Dedifferentiated amniotic fluid mesenchymal stem cell (primary cell): Measurements from ENCODE around the gene BLOC1S5.
A peak's percentile ranks its signal among the peaks of the same experiment; 100 is the strongest.
"Not testable (repeated sequence)": the region's sequence is repeated elsewhere in the genome, so short reads cannot be mapped to it uniquely, and the experiment has no call there.

Experiments
- DNase-seq: peaks from one replicate; pipeline ENCODE4 v3.0.0-alpha.2; 2016; ENCODE audit errors: extremely low spot score

BLOC1S5 gene

DNA sequence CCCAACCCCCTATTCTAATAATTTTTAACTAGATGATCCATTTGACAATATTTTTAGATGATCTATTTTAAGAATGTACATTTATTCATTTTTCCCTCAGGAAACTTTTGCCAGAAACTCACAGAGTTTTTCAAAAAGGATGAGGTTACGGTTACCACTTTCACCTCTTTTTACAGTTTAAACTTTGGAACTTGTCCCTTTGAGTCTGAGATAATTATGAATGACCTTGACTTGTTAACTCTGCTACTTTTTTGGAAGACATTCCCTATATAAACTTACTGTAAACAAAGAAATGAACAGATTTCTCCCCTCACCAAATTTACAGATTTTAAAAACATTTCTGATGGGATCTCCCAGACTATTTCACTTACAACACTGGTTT, 18.4 kb upstream of the BLOC1S5 start:
- DNase-seq, result no peak

DNA sequence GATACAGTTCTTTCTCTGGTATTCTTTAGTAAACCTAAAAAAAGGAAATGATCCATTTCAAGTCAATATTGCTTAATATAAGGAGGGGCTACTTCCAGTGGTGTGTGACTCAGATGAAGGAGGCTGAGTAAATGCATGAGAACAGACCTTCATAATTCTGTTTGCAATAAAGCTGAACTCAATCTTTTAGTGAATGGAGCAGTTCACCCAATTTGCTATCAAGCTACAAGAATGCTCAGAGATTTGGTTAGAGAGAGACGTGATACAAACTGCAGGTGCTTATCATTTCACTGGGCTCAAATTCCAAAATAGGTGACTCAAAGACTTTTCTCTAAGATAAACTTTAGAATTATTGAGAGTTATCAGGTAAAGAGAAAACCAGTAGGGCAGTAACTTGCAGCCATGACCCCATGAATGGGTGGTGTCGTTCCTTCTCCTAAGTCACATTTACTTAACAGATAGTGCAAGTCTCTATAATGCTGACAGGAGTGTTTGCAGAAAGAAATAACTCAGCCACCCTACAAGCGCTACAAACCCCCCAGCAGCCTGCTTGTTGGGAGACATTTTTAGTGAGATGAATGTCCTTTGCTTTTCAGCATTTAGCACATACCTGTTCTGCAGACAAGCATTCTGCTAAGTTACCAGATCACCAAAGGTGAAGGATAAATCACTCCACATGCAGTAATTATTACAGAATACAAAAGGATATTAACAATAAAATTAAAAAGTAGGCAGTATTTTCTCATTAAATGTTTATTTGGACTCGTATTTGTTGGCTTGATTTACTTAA, 16.4 kb upstream of the BLOC1S5 start:
- peak; percentile 52 for DNase-seq

DNA sequence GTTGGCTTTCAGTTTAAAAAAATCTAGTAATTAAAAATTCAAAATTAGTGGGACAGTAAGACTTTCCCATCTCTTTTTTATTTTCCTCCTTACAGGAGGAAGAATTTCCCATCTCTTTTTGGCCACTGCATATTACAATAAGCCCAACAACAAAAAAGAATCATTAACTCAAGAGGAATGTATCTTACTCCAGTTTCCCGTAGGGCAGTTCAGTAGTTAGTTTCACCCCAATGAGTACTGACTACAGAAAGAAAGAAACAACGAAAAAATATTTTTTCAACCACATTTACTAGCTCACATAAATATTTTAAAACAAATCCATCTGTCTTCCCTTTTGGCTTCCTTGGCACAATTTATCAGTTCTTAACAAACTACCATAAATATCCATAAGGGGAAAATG, 14.9 kb upstream of the BLOC1S5 start:
- no peak for DNase-seq

DNA sequence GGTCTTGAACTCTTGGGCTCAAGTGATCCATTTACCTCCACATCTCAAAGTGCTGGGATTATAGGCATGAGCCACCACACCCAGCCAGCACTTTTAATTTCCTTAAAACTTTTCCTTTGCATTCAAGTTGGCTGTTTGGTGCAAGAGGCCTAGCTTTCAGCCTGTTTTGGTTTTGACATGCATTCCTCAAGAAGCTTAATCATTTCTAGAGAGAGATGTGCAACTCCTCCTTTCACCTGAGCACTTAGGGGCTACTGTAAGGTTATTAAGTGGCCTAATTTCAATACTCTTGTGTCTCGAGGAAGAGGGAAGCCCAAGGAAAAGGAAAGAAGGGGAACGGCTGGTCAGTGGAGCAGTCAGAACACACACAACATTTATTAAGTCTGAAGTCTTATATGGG, 13.8 kb upstream of the BLOC1S5 start:
- DNase-seq, result no peak

DNA sequence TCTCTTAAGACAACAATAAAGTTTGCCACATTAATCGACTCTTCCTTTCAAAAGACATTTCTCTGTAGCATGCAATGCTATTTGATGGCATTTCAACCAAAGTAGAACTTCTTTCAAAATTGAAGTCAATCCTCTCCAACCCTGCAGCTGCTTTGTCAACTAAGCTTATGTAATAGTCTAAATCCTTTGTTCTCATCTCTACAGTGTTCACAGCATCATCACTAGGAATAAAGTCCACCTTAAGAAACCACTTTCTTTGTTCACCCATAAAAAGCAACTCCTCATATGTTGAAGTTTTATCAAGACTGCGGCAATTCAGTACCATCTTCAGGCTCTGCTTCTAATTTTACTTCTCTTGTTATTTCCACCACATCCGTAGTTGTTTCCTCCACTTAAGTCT, 11.5 kb upstream of the BLOC1S5 start:
- DNase-seq, result no peak

DNA sequence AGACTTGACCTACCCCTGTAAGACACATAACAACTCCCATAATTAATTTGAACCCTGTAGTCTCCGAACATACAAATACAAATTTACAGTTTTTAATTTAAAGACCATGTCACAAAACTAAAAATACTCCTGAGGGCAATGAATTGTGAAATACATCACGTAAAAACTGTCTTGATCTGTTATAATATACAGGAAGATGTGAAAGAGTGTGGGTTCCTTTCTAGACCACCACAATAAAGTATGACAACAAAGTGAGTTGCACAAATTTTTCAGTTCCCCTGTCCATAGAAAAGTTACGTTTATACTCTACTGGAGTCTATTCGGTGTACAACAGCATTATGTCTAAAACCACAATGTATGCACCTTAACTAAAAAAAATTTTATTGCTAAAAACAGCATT, 11.0 kb upstream of the BLOC1S5 start:
- no peak for DNase-seq

DNA sequence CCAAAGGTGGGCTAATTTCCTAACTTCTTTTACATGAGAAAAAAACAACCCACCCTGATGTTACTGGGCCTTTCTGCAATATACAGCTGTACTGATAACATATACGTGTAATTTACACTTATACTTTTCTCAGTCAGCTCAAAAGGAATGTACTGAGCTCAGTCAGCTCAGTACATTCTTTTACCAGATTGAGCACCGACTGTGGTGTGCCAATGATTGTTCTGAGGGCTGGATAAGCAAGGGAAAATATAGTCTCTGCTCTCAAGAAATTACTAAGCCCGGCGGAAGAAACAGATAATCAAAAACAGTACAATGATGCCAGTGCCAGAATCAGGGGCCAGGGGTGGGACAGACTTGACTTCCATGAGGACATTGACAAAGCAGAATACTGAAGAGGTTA, 10.0 kb upstream of the BLOC1S5 start:
- no peak for DNase-seq

DNA sequence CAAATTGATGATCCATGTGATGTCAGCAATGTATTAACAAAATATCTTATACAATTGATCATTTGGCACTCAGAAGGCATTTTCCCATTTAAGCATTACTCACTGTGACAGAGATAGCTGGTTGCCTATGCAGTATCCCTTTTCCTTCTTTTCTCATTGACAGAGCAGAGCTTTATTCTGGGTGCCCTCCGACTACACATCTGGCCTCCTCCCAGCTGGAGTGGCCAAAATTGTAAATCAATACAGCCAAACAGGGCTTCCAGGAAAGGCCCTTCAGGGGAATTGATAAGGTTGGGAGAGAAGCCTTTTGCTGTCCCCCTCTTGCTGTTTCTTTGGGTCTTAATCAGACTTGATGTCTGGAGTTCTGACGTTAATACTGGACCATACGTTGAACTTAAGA, 9.6 kb upstream of the BLOC1S5 start:
- no peak for DNase-seq

DNA sequence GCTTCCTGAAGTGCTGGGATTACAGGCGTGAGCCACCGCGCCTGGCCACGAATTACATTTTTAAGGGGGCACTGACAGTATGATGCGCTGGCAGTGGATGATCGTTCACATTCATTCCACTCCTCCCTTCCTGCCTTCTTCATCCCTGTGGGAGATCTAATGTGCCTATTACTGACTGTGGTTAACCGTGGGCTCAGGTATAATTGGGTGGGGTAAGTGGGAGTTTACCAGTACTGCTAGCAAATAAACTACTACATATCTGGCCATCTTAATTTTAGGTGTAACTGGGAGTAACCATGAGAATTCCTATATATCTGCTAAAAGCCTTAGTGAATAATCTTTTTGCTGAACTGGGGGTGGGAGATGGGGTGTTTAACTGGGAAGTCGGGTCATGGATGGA, 6.5 kb upstream of the BLOC1S5 start:
- no peak for DNase-seq

DNA sequence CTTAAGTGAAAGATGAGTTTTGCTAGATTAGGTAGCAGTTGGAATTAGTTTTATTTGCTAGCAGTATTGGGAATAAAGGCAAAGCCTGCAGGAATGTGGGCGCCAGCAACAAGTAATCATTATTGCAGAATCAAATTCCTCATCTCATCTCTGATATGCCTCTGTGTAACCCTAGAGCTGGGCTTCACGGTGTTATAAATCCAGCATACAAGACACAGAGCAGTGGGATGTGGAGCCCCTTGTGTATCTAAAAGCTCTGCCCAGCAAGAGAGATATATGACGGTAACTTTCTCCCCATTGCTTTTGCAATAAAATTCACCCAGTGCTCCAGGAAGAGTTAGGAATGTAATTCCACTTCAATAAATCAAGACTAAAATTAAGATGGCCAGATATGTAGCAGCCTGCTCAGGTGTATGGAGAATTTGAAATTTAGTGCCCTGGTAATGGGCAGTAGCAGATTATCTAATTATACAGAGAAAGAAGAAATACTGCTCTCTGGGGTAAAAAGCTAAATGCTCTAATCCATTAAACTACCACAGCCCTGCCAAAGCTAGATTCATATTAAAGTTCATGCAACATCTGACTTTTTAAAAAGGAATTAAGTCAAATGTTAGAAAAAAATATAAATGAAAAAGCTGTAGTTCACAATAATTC, 5.6 kb upstream of the BLOC1S5 start:
- DNase-seq, result no peak

DNA sequence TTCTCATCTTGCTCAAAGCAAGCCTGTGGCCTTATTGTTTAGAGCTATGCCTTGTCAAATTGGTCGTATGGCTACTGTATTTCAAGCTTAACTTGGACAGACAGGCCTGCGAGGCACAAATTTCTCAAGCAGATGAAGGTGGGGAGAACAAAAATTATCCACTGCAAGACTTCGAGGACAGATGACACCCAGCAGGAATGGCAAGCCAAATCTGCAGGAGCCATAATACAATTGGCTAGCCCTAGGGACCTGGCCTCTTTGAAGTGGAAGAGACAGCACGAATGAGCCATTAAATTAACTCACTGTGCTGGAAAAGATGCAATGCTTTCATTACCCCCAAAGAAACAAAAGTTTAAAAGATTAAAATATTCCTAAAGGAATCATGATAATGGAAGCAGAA, 5.0 kb upstream of the BLOC1S5 start:
- DNase-seq, result no peak

DNA sequence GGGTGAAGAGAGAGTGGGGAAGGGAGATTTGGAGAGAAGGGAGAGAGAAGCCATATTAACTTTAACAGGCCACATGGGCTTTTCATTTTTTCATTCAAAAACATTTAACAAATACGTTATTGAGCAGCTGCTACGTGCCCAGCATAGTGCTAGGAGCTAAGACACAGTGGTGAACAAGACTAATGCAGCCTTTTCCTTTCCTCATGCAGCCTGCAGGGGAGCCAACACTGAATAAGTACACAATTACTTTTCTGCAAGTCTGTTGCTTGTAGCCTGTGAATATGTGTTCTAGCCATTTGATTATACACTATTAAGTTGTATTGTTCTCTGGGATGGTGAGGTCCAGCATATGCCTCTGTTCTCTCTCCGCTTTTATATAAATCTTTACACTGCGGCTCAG, 1.9 kb upstream of the BLOC1S5 start:
- DNase-seq, result no peak

DNA sequence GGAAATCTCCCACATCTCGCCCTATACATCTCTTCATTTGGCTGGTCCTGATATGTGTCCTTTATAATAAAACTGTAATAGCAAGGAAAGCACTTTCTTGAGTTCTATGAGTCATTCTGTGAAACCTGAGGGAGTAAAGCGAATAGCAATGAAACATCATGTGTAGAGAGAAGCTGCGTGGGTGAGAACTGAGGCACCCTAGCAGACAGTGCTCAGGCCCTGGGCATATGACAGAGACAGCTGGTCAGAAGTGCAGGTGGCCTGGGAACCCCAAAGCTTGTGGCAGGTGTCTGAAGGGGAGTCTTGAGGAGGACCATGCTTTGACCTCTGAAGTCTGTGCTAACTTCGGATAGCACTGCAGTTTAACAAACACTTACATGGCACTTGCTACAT, 1.3 kb upstream of the BLOC1S5 start:
- DNase-seq, result no peak

DNA sequence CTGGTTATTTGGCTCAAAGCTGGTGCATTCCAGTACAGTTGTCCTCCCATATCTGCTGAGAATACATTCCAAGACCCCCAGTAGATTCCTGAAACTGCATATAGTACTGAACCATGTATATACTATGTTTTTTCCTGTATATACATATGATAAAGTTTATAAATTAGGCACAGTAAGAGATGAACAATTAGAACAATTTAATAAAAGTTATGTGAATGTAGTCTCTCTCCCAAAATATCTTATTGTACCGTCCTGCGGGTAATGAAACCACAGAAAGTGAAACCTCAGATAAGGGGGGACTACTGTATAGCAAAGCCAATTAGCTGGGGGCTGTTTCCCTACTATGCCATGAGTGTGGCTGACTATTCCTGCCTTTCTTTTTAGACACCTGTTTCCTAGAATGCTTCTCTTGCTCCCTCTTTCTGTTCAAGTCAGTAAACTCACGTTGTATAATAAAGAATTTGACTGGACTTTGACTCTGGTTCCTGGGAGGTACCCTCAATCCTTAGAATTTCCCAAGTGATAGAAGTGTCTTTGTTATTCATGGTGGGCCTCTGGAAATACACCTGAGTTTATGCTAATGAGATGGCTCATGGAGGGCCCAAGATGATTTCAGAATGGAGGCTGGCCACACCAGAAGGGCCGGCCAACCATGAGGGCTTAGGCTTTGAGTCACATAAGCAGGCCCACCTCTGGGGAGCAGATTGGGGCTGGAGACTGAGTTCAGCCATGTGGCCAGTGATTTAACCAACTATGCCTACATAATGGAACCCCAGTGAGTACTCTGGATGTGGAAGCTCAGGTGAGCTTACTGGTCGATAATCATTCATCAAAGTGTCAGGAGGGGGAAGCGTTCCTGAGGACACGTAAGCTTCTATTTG, 689 bp upstream of the BLOC1S5 start:
- DNase-seq, result no peak

DNA sequence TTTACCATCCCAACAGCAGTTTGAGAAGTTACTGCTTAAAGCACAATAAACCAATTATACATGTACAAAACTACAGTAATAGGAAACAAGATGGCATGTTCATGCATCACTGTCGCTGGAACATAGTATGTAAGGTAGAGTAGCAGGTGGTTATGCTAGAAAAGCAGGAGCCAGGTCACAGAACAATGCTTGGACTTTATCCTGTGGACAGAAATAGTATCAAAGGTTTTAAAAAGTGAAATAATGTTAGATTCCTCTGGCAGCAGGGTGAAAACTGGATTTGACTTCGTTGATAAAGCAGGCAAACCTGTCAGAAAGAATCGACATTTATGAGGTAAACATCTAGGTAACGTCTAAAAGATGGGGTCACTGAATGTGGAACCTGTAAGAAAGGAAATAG, 2.5 kb downstream of the BLOC1S5 start:
- no peak for DNase-seq

DNA sequence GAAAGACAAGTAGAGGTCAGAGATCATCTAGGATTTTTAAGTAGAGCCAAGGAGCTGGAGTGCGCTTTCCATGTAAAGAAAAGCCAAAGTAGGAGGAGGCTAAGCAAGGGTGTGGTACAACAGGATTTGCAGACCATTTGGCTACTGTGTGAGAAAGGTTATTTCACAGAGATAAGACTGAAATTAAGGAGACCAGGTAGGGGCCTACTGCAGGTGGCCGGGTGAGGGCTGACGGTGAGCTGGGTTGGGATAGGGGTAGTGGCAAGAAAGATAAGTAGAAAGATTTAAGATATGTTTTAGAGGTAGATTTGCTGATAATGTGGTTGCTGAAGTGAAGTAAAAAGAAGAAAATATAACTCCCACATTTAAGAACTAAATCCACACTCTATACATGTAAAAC, 3.8 kb downstream of the BLOC1S5 start:
- no peak for DNase-seq

DNA sequence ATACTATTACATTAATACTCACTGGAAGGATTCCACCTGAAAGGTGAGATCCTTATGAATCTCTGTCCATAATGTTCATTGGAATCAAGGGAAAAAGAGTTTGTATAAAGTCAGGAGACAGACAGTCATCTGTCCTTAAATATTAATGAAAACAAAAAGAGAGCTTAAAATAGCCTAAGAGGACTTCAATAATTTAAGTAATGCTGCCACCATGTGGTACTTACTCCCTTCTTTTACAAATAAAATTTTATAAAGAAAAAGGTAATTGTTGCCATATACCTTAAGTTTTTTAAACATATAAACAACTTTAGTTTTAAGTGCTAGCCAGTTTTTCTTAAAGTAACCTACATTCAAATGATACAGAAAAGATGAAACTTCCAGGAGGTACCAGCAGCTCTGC, 5.1 kb downstream of the BLOC1S5 start:
- peak; percentile 70 for DNase-seq

DNA sequence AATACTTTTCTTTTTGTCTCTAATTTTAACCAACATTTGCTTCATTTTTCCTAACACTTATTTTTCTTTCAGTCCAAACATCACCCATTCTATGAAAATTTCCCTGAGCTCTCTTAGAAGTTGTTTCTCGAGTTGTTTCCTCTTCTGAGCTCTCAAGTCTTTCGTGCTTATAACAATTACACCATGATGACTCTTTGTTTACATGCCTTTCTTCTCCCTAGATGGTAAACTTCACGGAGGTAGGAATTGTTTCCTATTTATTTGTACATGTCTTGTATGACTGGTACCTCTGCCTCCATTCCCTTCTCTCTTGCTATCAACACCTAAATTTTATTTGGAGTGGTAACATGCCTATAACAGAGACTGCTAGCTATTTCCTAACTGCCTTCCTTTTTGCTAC, 6.4 kb downstream of the BLOC1S5 start:
- DNase-seq, result no peak

DNA sequence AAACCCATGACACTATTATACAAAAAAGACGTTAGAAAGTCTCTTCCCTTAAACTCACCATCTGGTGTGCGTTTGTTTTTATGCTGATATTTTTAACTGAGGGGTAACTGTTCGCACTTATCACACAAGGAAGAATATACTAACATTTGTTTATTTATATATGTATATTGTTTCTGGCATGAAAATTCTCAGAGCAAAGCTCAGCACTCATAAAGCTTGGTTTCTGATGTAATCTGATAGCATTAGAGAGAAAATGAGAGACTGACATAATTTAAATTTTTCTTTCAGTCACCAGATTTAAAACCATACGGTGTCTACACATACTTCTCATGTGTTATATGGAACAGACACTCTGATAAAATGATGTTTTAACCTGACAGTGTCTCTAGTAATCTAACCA, 6.9 kb downstream of the BLOC1S5 start:
- peak; percentile 66 for DNase-seq

DNA sequence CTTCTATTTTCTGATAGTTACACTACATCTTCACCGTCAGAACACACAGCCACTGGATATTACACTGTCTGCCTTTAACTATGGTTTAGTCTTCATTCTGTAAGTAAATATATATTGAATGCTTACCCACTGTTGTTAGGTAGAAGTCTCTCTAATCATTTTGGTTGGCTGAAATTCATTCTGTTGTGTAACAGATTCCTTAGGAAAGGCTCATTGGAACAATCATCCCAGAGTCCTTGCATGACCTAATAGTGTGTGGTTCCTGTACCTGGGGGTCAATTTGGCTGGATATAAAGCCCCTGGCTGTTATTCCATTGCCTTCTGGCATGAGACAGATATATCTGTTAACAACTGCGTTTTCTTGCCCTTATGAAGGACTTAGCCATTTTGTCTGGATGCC, 9.9 kb downstream of the BLOC1S5 start:
- DNase-seq, result no peak

DNA sequence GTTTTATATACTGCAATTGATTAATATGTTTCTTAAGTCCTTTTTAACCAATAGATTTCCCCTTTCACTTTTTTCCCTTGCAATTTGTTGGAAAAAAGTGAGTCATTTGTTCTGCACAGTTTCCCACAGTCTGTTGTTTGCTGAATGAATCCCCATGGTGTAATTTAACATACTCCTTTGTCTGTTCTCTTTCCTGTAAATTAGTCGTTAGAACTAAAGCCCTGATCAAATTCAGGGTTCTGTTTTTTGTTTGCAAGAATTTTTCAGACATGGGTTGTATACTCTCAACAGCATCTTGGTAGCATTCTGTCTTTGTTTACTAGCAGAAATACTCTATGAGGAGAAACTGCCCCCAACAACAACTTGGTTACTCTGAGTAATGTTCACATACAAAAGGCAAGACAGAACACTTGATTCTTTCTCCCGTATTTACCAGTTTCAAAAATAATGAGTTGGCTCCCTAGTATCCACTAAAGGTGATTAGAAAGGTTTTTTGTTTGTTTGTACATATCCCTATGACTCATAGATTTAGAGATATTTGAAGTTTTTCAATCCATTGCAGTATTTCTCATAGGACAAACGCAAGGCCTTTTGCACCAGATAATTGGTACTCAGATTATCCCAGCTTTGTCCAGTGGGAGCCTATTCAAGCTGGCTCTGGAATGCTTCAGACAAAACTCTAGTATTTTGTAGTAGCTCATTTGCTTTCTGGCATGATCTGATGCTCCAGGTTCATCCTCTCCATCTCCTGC, 16.5 kb downstream of the BLOC1S5 start:
- no peak for DNase-seq

DNA sequence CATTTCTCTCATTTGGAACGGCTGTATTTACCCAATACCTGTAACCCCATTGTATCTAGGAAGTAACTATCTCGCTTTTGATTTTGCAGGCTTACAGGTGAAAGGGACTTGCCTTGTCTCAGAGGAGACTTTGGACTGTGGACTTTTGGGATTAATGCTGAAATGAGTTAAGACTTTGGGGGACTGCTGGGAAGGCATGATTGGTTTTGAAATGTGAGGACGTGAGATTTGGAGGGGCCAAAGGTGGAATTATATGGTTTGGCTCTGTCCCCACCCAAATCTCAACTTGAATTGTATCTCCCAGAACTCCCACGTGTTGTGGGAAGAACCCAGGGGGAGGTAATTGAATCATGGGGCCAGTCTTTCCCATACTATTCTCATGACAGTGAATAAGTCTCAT, 18.4 kb downstream of the BLOC1S5 start:
- DNase-seq, result not testable (repeated sequence)
